IPS-15b (cell line): Measurements from ENCODE around the gene LSM14A.
"Not testable (repeated sequence)": the region's sequence is repeated elsewhere in the genome, so short reads cannot be mapped to it uniquely, and the experiment has no call there.

Experiments used
- H3K27me3 ChIP-seq: one replicate; pipeline ENCODE4 v1.6.1; 2013; ENCODE audit warnings: low read length; ENCODE audit not compliant: control insufficient read depth, insufficient read depth
- H3K36me3 ChIP-seq: one replicate; pipeline ENCODE4 v1.6.1; 2013; ENCODE audit warnings: low read length; ENCODE audit not compliant: control insufficient read depth, insufficient read depth
- H3K4me1 ChIP-seq: one replicate; pipeline ENCODE4 v1.6.1; 2013; ENCODE audit warnings: mild to moderate bottlenecking, low read length; ENCODE audit not compliant: control insufficient read depth, insufficient read depth
- H3K4me3 ChIP-seq: one replicate; pipeline ENCODE4 v1.5.1; 2013; ENCODE audit warnings: low read depth, low read length
- H3K9ac ChIP-seq: one replicate; pipeline ENCODE4 v1.6.1; 2013; ENCODE audit warnings: low read depth, mild to moderate bottlenecking, low read length
- H3K9me3 ChIP-seq: one replicate; pipeline ENCODE4 v1.6.1; 2013; ENCODE audit warnings: mild to moderate bottlenecking, low read length; ENCODE audit not compliant: control insufficient read depth, insufficient read depth

LSM14A gene

GRCh38 chr19:34135821-34136611, 36.3 kb upstream of the LSM14A start:
- no peaks in the 10 kb centered on the region for H3K27me3 ChIP-seq
- H3K4me3 ChIP-seq = no peak overlapping the region
- no peaks in the 10 kb centered on the region for H3K4me1 ChIP-seq
- H3K9ac ChIP-seq = no peak overlapping the region
- no peaks in the 10 kb centered on the region for H3K36me3 ChIP-seq
- H3K9me3 ChIP-seq = no peaks in the 10 kb centered on the region

- no peaks in the 10 kb centered on the region for H3K27me3 ChIP-seq
- no peaks in the 10 kb centered on the region for H3K4me1 ChIP-seq
- H3K9ac ChIP-seq = no peak overlapping the region
- H3K36me3 ChIP-seq = no peaks in the 10 kb centered on the region
- no peak overlapping the region for H3K4me3 ChIP-seq
- peaks cover 4% of the 10 kb centered on the region for H3K9me3 ChIP-seq
These were observed 31.3 kb upstream of the LSM14A start for GRCh38 chr19:34141025-34141424.

GRCh38 chr19:34142440-34142839, 29.9 kb upstream of the LSM14A start:
- Histone ChIP-seq H3K27me3 (no peaks in the 10 kb centered on the region), H3K36me3 (no peaks in the 10 kb centered on the region), H3K9me3 (peaks cover 4% of the 10 kb centered on the region), H3K4me1 (no peaks in the 10 kb centered on the region), H3K4me3 (no peak overlapping the region), H3K9ac (no peak overlapping the region)

- no peaks in the 10 kb centered on the region for H3K27me3 ChIP-seq
- H3K9me3 ChIP-seq = peaks cover 4% of the 10 kb centered on the region
- no peaks in the 10 kb centered on the region for H3K4me1 ChIP-seq
- no peak overlapping the region for H3K4me3 ChIP-seq
- H3K9ac ChIP-seq = no peak overlapping the region
- H3K36me3 ChIP-seq = no peaks in the 10 kb centered on the region
These were observed 26.5 kb upstream of the LSM14A start for GRCh38 chr19:34145741-34146202.

- H3K4me3 ChIP-seq = no peak overlapping the region
- H3K27me3 ChIP-seq = no peaks in the 10 kb centered on the region
- H3K9me3 ChIP-seq = no peaks in the 10 kb centered on the region
These were observed 23.6 kb upstream of the LSM14A start for GRCh38 chr19:34148658-34149185.

GRCh38 chr19:34149873-34150272, 22.4 kb upstream of the LSM14A start:
- H3K4me1 ChIP-seq = no peaks in the 10 kb centered on the region
- H3K9ac ChIP-seq = no peak overlapping the region
- H3K9me3 ChIP-seq = no peaks in the 10 kb centered on the region
- no peaks in the 10 kb centered on the region for H3K36me3 ChIP-seq
- no peak overlapping the region for H3K4me3 ChIP-seq
- no peaks in the 10 kb centered on the region for H3K27me3 ChIP-seq

More at GRCh38 chr19:34148658-34149185, 23.6 kb upstream of the LSM14A start:
- no peak overlapping the region for H3K9ac ChIP-seq
- no peaks in the 10 kb centered on the region for H3K4me1 ChIP-seq
- H3K36me3 ChIP-seq = no peaks in the 10 kb centered on the region

- Histone ChIP-seq H3K36me3 (no peaks in the 10 kb centered on the region), H3K9ac (no peak overlapping the region), H3K4me1 (no peaks in the 10 kb centered on the region)
These were observed 21.7 kb upstream of the LSM14A start for GRCh38 chr19:34150558-34150957.

GRCh38 chr19:34151439-34151838, 20.9 kb upstream of the LSM14A start:
- Histone ChIP-seq H3K9me3 (no peaks in the 10 kb centered on the region), H3K9ac (no peak overlapping the region), H3K4me3 (no peak overlapping the region), H3K27me3 (no peaks in the 10 kb centered on the region), H3K36me3 (no peaks in the 10 kb centered on the region), H3K4me1 (no peaks in the 10 kb centered on the region)

More at GRCh38 chr19:34150558-34150957, 21.7 kb upstream of the LSM14A start:
- H3K9me3 ChIP-seq = no peaks in the 10 kb centered on the region
- no peak overlapping the region for H3K4me3 ChIP-seq
- H3K27me3 ChIP-seq = no peaks in the 10 kb centered on the region

- Histone ChIP-seq H3K4me1 (no peaks in the 10 kb centered on the region), H3K4me3 (no peak overlapping the region)
These were observed 17.9 kb upstream of the LSM14A start for GRCh38 chr19:34154401-34154800.

GRCh38 chr19:34155686-34156085, 16.6 kb upstream of the LSM14A start:
- H3K9me3 ChIP-seq = no peaks in the 10 kb centered on the region
- H3K4me1 ChIP-seq = no peaks in the 10 kb centered on the region
- no peak overlapping the region for H3K9ac ChIP-seq
- H3K4me3 ChIP-seq = no peak overlapping the region
- no peaks in the 10 kb centered on the region for H3K27me3 ChIP-seq
- no peaks in the 10 kb centered on the region for H3K36me3 ChIP-seq

More at GRCh38 chr19:34154401-34154800, 17.9 kb upstream of the LSM14A start:
- no peaks in the 10 kb centered on the region for H3K9me3 ChIP-seq
- H3K9ac ChIP-seq = no peak overlapping the region
- no peaks in the 10 kb centered on the region for H3K27me3 ChIP-seq
- no peaks in the 10 kb centered on the region for H3K36me3 ChIP-seq

- H3K9me3 ChIP-seq, H3K4me3 ChIP-seq, H3K36me3 ChIP-seq, H3K9ac ChIP-seq, H3K4me1 ChIP-seq, H3K27me3 ChIP-seq: not testable (repeated sequence)
These were observed 13.3 kb upstream of the LSM14A start for GRCh38 chr19:34158966-34159365.

- H3K27me3 ChIP-seq, H3K9me3 ChIP-seq, H3K9ac ChIP-seq, H3K4me1 ChIP-seq, H3K4me3 ChIP-seq, H3K36me3 ChIP-seq: not testable (repeated sequence)
These were observed 12.8 kb upstream of the LSM14A start for GRCh38 chr19:34159541-34159940.
